Colonic mucosa (tissue), 4 donors: ENCODE results near the gene DPP3. TPM values are rescaled to one million over a fixed set of nuclear protein-coding genes. Genes with fewer than 3 reads are reported as not detected.

Source experiments
- DNase-seq: peaks from one replicate; pipeline ENCODE4 v3.0.0-alpha.2; 2020
- H3K27ac ChIP-seq: fragments of 200-600 bp; one replicate; pipeline ENCODE4 v1.8.0; 2021
- H3K27me3 ChIP-seq: fragments of 200-600 bp; one replicate; pipeline ENCODE4 v1.8.0; 2021
- H3K36me3 ChIP-seq: fragments of 200-600 bp; one replicate; pipeline ENCODE4 v1.8.0; 2021
- H3K4me1 ChIP-seq: fragments of 200-600 bp; one replicate; pipeline ENCODE4 v1.8.0; 2021; ENCODE audit warnings: mild to moderate bottlenecking
- H3K4me3 ChIP-seq: fragments of 200-600 bp; one replicate; pipeline ENCODE4 v1.8.0; 2021
- H3K9ac ChIP-seq, 2 donors: one replicate each; pipeline ENCODE4 v1.7.0; 2013; ENCODE audit warnings: control low read depth in 2 of 2, low read depth in 2 of 2, low read length in 2 of 2
- H3K9me3 ChIP-seq: fragments of 200-600 bp; one replicate; pipeline ENCODE4 v1.8.0; 2021
- intact Hi-C: fragments of 100-400 bp; cut with DNase I; formaldehyde crosslinking; loops from one replicate; pipeline ENCODE4 v1.14.1; 2022
- total RNA-seq, 2 donors: library from RNA; stranded (reverse); fragmentation: NEBNext Ultra II Directional in 1 of 2; extraction: Animal tissue kit (Norgen Biotek cat#: 25700) in 1 of 2; gene quantifications; one replicate each; pipeline ENCODE4 v1.2.1, GENCODE V29; 2021
- TF ChIP-seq, protein P1 (sequence below): fragments of 200-600 bp; IDR thresholded peaks from one replicate; pipeline ENCODE4 v1.8.0; 2022; ENCODE audit warnings: antibody characterized with exemption, mild to moderate bottlenecking
- donor health status: healthy.
- donor health status: DM: no; HTN: no; CAD: no.
- donor health status: DM: no; HTN: no; CAD: no.

The DPP3 gene
- total RNA-seq, 2 donors from 2014 or later: 70.3 to 124 TPM

- Histone ChIP-seq H3K9ac (no peak overlapping the region), H3K9me3 (no peaks in the 10 kb centered on the region), H3K27me3 (no peaks in the 10 kb centered on the region), H3K36me3 (no peaks in the 10 kb centered on the region), H3K4me3 (no peak overlapping the region), H3K27ac (no peak overlapping the region), H3K4me1 (no peaks in the 10 kb centered on the region)
- TF ChIP-seq, protein P1, sequence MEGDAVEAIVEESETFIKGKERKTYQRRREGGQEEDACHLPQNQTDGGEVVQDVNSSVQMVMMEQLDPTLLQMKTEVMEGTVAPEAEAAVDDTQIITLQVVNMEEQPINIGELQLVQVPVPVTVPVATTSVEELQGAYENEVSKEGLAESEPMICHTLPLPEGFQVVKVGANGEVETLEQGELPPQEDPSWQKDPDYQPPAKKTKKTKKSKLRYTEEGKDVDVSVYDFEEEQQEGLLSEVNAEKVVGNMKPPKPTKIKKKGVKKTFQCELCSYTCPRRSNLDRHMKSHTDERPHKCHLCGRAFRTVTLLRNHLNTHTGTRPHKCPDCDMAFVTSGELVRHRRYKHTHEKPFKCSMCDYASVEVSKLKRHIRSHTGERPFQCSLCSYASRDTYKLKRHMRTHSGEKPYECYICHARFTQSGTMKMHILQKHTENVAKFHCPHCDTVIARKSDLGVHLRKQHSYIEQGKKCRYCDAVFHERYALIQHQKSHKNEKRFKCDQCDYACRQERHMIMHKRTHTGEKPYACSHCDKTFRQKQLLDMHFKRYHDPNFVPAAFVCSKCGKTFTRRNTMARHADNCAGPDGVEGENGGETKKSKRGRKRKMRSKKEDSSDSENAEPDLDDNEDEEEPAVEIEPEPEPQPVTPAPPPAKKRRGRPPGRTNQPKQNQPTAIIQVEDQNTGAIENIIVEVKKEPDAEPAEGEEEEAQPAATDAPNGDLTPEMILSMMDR: no peak
- DNase-seq: no peak
- intact Hi-C loops: no loop called here
Observed at GRCh38 chr11:66497206-66497605, 17.0 kb downstream of the DPP3 start.

- Histone ChIP-seq H3K9me3 (no peaks in the 10 kb centered on the region), H3K27ac (no peak overlapping the region), H3K27me3 (no peaks in the 10 kb centered on the region), H3K4me3 (no peak overlapping the region), H3K4me1 (no peaks in the 10 kb centered on the region), H3K9ac (no peak overlapping the region), H3K36me3 (no peaks in the 10 kb centered on the region)
- DNase-seq: peak; percentile 39
- intact Hi-C loops: no loop called here
- TF ChIP-seq, protein P1: no peak
Observed at GRCh38 chr11:66498506-66498905, 18.3 kb downstream of the DPP3 start.

DNA sequence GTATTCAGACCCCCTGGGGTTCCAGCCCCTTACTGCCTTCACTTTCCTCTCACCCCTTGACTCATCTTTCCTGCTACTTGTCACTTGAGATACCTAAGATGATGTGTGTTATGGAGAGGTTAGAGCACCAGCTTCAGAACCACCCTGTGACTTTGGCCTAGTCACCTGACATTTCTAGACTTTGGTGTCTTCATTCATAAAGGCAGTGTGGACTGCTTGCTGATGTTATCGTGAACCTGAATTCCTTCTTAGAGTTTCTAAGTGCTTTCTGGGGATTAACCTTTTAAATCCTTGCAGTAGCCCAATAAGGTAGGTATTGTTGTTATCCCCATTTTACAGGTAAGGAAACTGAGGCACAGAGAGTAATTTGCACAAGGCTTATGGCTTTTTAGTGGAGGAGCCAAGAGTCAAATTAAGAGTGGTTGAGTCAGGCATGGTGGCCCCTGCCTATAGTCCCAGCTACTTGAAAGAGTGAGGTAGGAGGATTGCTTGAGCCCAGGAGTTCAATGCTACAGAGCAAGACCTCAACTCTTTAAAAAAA is 25.1 kb downstream of the DPP3 start:
- H3K4me3 ChIP-seq: no peak overlapping the region
- no peaks in the 10 kb centered on the region for H3K4me1 ChIP-seq
- no peak overlapping the region for H3K9ac ChIP-seq
- no peaks in the 10 kb centered on the region for H3K36me3 ChIP-seq
- no peaks in the 10 kb centered on the region for H3K27me3 ChIP-seq
- intact Hi-C loops: no loop called here
- no peak for DNase-seq
- TF ChIP-seq, protein P1: no peak
- no peaks in the 10 kb centered on the region for H3K9me3 ChIP-seq
- no peak overlapping the region for H3K27ac ChIP-seq

DNA sequence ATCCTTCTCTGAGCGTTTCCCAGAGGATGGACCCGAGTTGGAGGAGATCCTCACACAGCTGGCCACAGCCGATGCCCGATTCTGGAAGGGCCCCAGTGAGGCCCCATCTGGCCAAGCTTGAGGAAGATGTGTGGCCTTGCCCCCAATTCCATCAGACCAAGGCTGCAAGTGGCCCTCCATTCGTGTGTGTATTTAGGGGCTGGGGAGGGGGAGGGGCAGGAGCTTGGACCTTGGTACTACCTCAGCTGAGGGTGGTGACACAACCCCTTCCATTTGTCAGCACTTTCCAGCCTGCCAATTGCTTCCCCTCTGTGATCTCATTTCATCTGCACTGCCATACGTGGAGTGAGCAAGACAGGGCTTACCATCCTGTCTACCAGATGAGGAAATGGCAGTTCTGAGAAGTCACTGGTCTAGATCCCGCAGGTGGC is 28.9 kb downstream of the DPP3 start:
- H3K4me1 ChIP-seq: peaks cover 2% of the 10 kb centered on the region
- no peak overlapping the region for H3K4me3 ChIP-seq
- no peak overlapping the region for H3K9ac ChIP-seq
- H3K27ac ChIP-seq: no peak overlapping the region
- no peak for DNase-seq
- no peaks in the 10 kb centered on the region for H3K36me3 ChIP-seq
- intact Hi-C loops: no loop called here
- H3K9me3 ChIP-seq: no peaks in the 10 kb centered on the region
- TF ChIP-seq, protein P1: no peak
- H3K27me3 ChIP-seq: no peaks in the 10 kb centered on the region

DNA sequence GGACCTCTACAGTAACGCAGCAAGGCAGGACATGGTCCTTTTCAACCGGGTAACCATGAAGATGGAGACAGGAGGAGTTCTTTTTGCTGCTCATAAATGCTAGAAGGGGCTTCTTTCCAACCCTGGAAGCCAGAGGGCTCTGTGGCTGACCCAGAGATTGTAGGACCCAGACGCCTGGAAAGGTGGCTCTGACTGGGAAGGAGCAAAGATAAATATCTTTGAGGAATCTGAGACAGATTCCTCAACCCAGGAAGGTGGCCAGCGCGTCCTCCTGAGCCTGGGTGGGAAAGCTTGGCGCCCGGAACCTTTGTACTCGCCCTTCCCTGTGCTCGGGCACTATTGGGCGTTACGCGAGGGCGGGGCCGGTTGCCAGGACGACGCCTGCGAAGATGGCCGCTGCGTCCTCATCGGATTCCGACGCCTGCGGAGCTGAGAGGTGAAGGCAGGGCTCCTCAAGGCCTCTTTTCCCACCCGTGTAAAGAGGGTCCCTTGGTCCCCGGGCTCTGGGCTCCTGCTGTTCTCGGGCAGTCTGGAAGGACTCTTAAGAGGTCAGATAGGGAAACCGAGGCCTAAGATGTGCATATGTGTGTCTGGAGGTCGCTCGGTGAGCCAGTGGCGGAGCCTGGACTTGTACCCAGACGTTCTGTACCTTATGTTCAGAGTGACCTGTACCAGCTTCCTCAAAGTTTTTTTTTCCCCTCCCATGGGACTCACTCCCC is 30.2 kb downstream of the DPP3 start, which contains the start of gene BBS1:
Gene BBS1 (plus strand): TSS at position 365 of the 719 bp plus-strand sequence. CDS start 25 bp downstream, at position 390.
- H3K9me3 ChIP-seq: no peaks in the 10 kb centered on the region
- H3K4me3 ChIP-seq: peak within 1 kb of the TSS; percentile 84
- DNase-seq: peak; percentile 88
- peaks cover 2% of the 10 kb centered on the region for H3K4me1 ChIP-seq
- peak within 1 kb of the TSS; percentile 59 to 77 for H3K9ac ChIP-seq
- H3K36me3 ChIP-seq: no peaks in the 10 kb centered on the region
- TF ChIP-seq, protein P1: no peak
- intact Hi-C loops: no loop called here
- H3K27me3 ChIP-seq: no peaks in the 10 kb centered on the region
- no peak within 1 kb of the TSS for H3K27ac ChIP-seq
